ENCODE measurements around the gene ZC3H7A.
A peak's percentile ranks its signal among the peaks of the same experiment; 100 is the strongest.
"Not testable (repeated sequence)": the region's sequence is repeated elsewhere in the genome, so short reads cannot be mapped to it uniquely, and the experiment has no call there.

Gene ZC3H7A

DNA sequence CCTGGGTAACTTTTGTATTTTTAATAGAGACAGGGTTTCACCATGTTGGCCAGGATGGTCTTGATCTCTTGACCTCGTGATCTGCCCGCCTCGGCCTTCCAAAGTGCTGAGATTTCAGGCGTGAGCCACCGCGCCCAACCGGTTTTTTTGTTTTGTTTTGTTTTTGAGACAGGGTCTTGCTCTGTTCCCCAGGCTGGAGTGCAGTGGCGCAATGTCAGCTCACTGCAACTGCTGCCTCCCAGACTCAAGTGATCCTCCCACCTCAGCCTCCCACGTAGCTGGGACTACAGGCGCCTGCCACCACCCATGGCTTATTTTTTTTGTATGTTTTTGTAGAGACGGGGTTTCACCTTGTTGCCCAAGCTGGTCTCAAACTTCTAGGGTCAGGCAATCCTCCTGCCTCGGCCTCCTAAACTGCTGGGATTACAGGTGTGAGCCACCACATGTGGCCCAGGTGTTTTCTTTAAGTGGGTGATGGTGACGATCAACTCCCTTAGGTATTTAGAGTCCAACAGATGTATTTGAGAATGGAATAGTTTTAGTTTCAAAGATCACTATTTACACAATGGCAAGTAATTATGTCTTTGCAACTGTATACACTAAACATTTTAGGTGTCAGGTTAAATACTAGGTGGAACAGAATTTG is 28.6 kb upstream of the ZC3H7A start:
- H3K79me1 ChIP-seq (ENCODE audit: low read length); H3K27ac ChIP-seq (ENCODE audit: low read depth, low read length); H3K4me2 ChIP-seq (ENCODE audit: low read length); H3K23ac ChIP-seq (ENCODE audit: low read length); H2BK15ac ChIP-seq (replicated peaks; ENCODE audit: low read depth); H4K5ac ChIP-seq (ENCODE audit: low read length); H3K9ac ChIP-seq (ENCODE audit: low read length); H3K18ac ChIP-seq (ENCODE audit: low read length); H2BK5ac ChIP-seq (ENCODE audit: low read length); H3K27me3 ChIP-seq (ENCODE audit: insufficient read depth, low read length, poor library complexity); H3K4me1 ChIP-seq (ENCODE audit: control insufficient read depth, low read depth, low read length); DNase-seq; H3K56ac ChIP-seq (ENCODE audit: low read length); H3K36me3 ChIP-seq (ENCODE audit: control insufficient read depth, insufficient read depth, low read length); H3K79me2 ChIP-seq (ENCODE audit: control insufficient read depth, insufficient read depth, low read length); H2BK120ac ChIP-seq (ENCODE audit: low read depth, low read length); H2AK5ac ChIP-seq (ENCODE audit: low read length); H4K8ac ChIP-seq (ENCODE audit: low read depth, low read length); H3K4ac ChIP-seq (ENCODE audit: low read depth, low read length); H3K4me3 ChIP-seq (ENCODE audit: low read length): not testable (repeated sequence)
- no CpG with 5 or more reads among the region's 13 CpGs for WGBS (ENCODE audit: extremely low coverage, insufficient coverage, low lambda C conversion rate)

DNA sequence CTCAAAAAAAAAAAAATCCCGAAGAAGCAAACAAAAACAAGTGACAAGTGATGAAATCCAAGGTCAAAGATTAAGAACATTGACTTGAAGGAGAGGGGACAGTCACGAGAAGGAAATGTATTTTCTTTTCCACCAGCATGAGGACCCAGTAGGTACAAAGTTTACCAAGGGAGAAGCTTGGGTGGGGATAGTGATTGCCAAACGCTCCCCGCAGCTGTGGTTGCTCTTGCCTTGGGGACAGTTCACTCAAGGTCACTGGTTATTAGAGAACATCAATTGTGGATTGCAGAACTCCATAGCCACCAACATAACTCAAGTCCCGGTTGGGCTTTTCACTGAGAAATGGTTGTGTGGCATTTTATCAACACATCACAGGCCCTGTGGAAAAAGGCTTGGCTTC is 27.3 kb upstream of the ZC3H7A start:
- H3K23ac ChIP-seq (ENCODE audit: low read length), result no peak overlapping the region
- no peak overlapping the region for H2AK5ac ChIP-seq (ENCODE audit: low read length)
- H2BK15ac ChIP-seq (replicated peaks; ENCODE audit: low read depth), result no peak overlapping the region
- no peak overlapping the region for H3K18ac ChIP-seq (ENCODE audit: low read length)
- H3K4me3 ChIP-seq (ENCODE audit: low read length), result no peak overlapping the region
- H2BK120ac ChIP-seq (ENCODE audit: low read depth, low read length), result no peak overlapping the region
- no peak overlapping the region for H4K8ac ChIP-seq (ENCODE audit: low read depth, low read length)
- no peaks in the 10 kb centered on the region for H3K79me1 ChIP-seq (ENCODE audit: low read length)
- no peaks in the 10 kb centered on the region for H3K4me1 ChIP-seq (ENCODE audit: control insufficient read depth, low read depth, low read length)
- H3K27ac ChIP-seq (ENCODE audit: low read depth, low read length), result no peak overlapping the region
- no peaks in the 10 kb centered on the region for H3K36me3 ChIP-seq (ENCODE audit: control insufficient read depth, insufficient read depth, low read length)
- H3K9ac ChIP-seq (ENCODE audit: low read length), result no peak overlapping the region
- no peak overlapping the region for H4K5ac ChIP-seq (ENCODE audit: low read length)
- no peak overlapping the region for H3K4ac ChIP-seq (ENCODE audit: low read depth, low read length)
- no peak overlapping the region for H3K4me2 ChIP-seq (ENCODE audit: low read length)
- no peaks in the 10 kb centered on the region for H3K27me3 ChIP-seq (ENCODE audit: insufficient read depth, low read length, poor library complexity)
- no peaks in the 10 kb centered on the region for H3K79me2 ChIP-seq (ENCODE audit: control insufficient read depth, insufficient read depth, low read length)
- no peak overlapping the region for H2BK5ac ChIP-seq (ENCODE audit: low read length)
- peak; percentile 45 for DNase-seq
- no CpG with 5 or more reads among the region's 5 CpGs for WGBS (ENCODE audit: extremely low coverage, insufficient coverage, low lambda C conversion rate)
- no peak overlapping the region for H3K56ac ChIP-seq (ENCODE audit: low read length)

DNA sequence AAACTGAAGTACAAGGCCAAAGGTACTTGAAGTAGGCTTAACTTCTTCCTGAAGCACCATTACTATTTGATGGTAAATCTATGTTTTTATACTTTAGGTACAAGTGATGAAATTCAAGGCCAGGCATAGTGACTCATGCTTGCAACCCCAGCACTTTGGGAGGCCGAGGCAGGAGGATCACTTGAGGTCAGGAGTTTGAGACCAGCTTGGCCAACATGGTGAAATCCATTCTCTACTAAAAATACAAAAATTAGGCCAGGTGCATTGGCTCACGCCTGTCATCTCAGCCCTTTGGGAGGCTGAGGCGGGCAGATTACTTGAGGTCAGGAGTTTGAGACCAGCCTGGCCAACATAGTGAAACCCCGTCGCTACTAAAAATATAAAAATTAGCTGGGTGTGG is 26.6 kb upstream of the ZC3H7A start:
- H3K4me2 ChIP-seq (ENCODE audit: low read length); H3K9ac ChIP-seq (ENCODE audit: low read length); H3K4me1 ChIP-seq (ENCODE audit: control insufficient read depth, low read depth, low read length); H3K27me3 ChIP-seq (ENCODE audit: insufficient read depth, low read length, poor library complexity); H3K4me3 ChIP-seq (ENCODE audit: low read length); H3K4ac ChIP-seq (ENCODE audit: low read depth, low read length); H2BK15ac ChIP-seq (replicated peaks; ENCODE audit: low read depth); H2BK5ac ChIP-seq (ENCODE audit: low read length); H4K5ac ChIP-seq (ENCODE audit: low read length); H3K23ac ChIP-seq (ENCODE audit: low read length); H3K56ac ChIP-seq (ENCODE audit: low read length); H2BK120ac ChIP-seq (ENCODE audit: low read depth, low read length); H2AK5ac ChIP-seq (ENCODE audit: low read length); H3K36me3 ChIP-seq (ENCODE audit: control insufficient read depth, insufficient read depth, low read length); DNase-seq; H3K27ac ChIP-seq (ENCODE audit: low read depth, low read length); H3K79me1 ChIP-seq (ENCODE audit: low read length); H3K18ac ChIP-seq (ENCODE audit: low read length); H4K8ac ChIP-seq (ENCODE audit: low read depth, low read length); H3K79me2 ChIP-seq (ENCODE audit: control insufficient read depth, insufficient read depth, low read length): not testable (repeated sequence)
- WGBS (ENCODE audit: extremely low coverage, insufficient coverage, low lambda C conversion rate), result no CpG with 5 or more reads among the region's 5 CpGs

DNA sequence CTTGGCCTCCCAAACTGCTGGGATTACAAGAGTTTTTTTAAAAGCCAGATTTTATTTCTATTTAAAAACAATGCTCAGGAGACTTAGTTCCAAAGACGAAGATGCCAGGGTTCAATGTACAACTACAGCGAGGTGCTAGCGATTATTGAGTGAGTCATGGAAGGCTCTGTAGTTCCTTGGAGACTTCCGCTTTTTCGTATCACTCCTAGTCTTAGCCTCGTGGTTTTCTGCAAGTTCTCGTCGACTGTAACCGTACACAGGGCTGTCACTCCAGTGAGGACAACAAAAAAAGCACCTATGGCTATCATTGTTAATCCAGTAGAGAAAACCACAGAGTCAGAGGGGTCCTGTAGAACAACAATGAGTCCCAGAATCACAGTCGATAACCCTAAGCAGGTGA is 22.7 kb upstream of the ZC3H7A start:
- Histone ChIP-seq H3K27me3 (ENCODE audit: insufficient read depth, low read length, poor library complexity) (no peaks in the 10 kb centered on the region), H3K23ac (ENCODE audit: low read length) (no peak overlapping the region), H3K4me3 (ENCODE audit: low read length) (no peak overlapping the region), H3K56ac (ENCODE audit: low read length) (no peak overlapping the region), H3K27ac (ENCODE audit: low read depth, low read length) (no peak overlapping the region), H3K4ac (ENCODE audit: low read depth, low read length) (no peak overlapping the region), H4K8ac (ENCODE audit: low read depth, low read length) (no peak overlapping the region), H3K79me2 (ENCODE audit: control insufficient read depth, insufficient read depth, low read length) (no peaks in the 10 kb centered on the region), H3K9ac (ENCODE audit: low read length) (no peak overlapping the region), H3K18ac (ENCODE audit: low read length) (no peak overlapping the region), H2AK5ac (ENCODE audit: low read length) (no peak overlapping the region), H3K36me3 (ENCODE audit: control insufficient read depth, insufficient read depth, low read length) (no peaks in the 10 kb centered on the region), H2BK120ac (ENCODE audit: low read depth, low read length) (no peak overlapping the region), H4K5ac (ENCODE audit: low read length) (no peak overlapping the region), H2BK15ac (replicated peaks; ENCODE audit: low read depth) (no peak overlapping the region), H2BK5ac (ENCODE audit: low read length) (no peak overlapping the region), H3K4me1 (ENCODE audit: control insufficient read depth, low read depth, low read length) (no peaks in the 10 kb centered on the region), H3K79me1 (ENCODE audit: low read length) (no peaks in the 10 kb centered on the region), H3K4me2 (ENCODE audit: low read length) (no peak overlapping the region)
- WGBS (ENCODE audit: extremely low coverage, insufficient coverage, low lambda C conversion rate), result no CpG with 5 or more reads among the region's 10 CpGs
- DNase-seq, result no peak

DNA sequence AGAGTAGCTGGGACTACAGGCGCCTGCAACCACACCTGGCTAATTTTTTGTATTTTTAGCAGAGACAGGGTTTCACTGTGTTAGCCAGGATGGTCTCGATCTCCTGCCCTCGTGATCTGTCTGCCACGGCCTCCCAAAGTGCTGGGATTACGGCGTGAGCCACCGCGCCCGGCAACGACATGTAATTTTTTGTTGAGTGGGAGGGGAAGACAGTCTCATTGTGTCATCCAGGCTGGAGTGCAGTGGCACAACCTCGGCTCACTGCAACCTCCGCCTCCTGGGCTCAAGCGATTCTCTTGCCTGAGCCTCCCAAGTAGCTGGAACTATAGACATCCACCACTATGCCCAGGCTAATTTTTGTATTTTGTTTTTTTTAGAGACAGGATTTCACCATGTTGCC is 21.9 kb upstream of the ZC3H7A start:
- not testable (repeated sequence) for H3K9ac ChIP-seq (ENCODE audit: low read length); H2AK5ac ChIP-seq (ENCODE audit: low read length); H2BK5ac ChIP-seq (ENCODE audit: low read length); H3K4me1 ChIP-seq (ENCODE audit: control insufficient read depth, low read depth, low read length); H3K4me3 ChIP-seq (ENCODE audit: low read length); H2BK15ac ChIP-seq (replicated peaks; ENCODE audit: low read depth); H4K8ac ChIP-seq (ENCODE audit: low read depth, low read length); H3K23ac ChIP-seq (ENCODE audit: low read length); H3K56ac ChIP-seq (ENCODE audit: low read length); H3K79me1 ChIP-seq (ENCODE audit: low read length); H4K5ac ChIP-seq (ENCODE audit: low read length); DNase-seq; H3K27ac ChIP-seq (ENCODE audit: low read depth, low read length); H3K4ac ChIP-seq (ENCODE audit: low read depth, low read length); H3K27me3 ChIP-seq (ENCODE audit: insufficient read depth, low read length, poor library complexity); H3K36me3 ChIP-seq (ENCODE audit: control insufficient read depth, insufficient read depth, low read length); H3K18ac ChIP-seq (ENCODE audit: low read length); H2BK120ac ChIP-seq (ENCODE audit: low read depth, low read length); H3K79me2 ChIP-seq (ENCODE audit: control insufficient read depth, insufficient read depth, low read length); H3K4me2 ChIP-seq (ENCODE audit: low read length)
- no CpG with 5 or more reads among the region's 13 CpGs for WGBS (ENCODE audit: extremely low coverage, insufficient coverage, low lambda C conversion rate)

DNA sequence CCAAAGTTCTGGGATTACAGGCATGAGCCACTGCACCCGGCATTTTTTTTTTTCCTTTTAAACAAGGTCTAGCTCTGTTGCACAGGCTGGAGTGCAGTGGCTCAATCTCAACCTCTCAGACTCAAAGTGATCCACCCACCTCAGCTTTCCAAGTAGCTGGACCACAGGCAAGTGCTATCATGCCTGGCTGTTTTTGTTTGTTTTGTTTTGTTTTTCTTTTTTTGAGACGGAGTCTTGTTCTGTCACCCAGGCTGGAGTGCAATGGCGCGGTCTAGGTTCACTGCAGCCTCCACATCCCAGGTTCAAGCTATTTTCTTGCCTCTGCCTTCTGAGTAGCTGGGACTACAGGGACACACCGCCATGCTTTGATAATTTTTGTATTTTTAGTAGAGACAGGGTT is 19.1 kb upstream of the ZC3H7A start:
- H3K9ac ChIP-seq (ENCODE audit: low read length), result no peak overlapping the region
- H3K27ac ChIP-seq (ENCODE audit: low read depth, low read length), result no peak overlapping the region
- H3K4me1 ChIP-seq (ENCODE audit: control insufficient read depth, low read depth, low read length), result no peaks in the 10 kb centered on the region
- H2BK15ac ChIP-seq (replicated peaks; ENCODE audit: low read depth), result no peak overlapping the region
- no peak overlapping the region for H3K4me2 ChIP-seq (ENCODE audit: low read length)
- WGBS (ENCODE audit: extremely low coverage, insufficient coverage, low lambda C conversion rate), result no CpG with 5 or more reads among the region's 5 CpGs
- no peak overlapping the region for H3K4ac ChIP-seq (ENCODE audit: low read depth, low read length)
- H3K18ac ChIP-seq (ENCODE audit: low read length), result no peak overlapping the region
- no peak overlapping the region for H4K5ac ChIP-seq (ENCODE audit: low read length)
- DNase-seq, result no peak
- no peak overlapping the region for H4K8ac ChIP-seq (ENCODE audit: low read depth, low read length)
- H3K4me3 ChIP-seq (ENCODE audit: low read length), result no peak overlapping the region
- no peak overlapping the region for H3K23ac ChIP-seq (ENCODE audit: low read length)
- no peaks in the 10 kb centered on the region for H3K79me1 ChIP-seq (ENCODE audit: low read length)
- H2AK5ac ChIP-seq (ENCODE audit: low read length), result no peak overlapping the region
- H2BK5ac ChIP-seq (ENCODE audit: low read length), result no peak overlapping the region
- H3K36me3 ChIP-seq (ENCODE audit: control insufficient read depth, insufficient read depth, low read length), result no peaks in the 10 kb centered on the region
- H3K56ac ChIP-seq (ENCODE audit: low read length), result no peak overlapping the region
- H2BK120ac ChIP-seq (ENCODE audit: low read depth, low read length), result no peak overlapping the region
- no peaks in the 10 kb centered on the region for H3K27me3 ChIP-seq (ENCODE audit: insufficient read depth, low read length, poor library complexity)
- H3K79me2 ChIP-seq (ENCODE audit: control insufficient read depth, insufficient read depth, low read length), result no peaks in the 10 kb centered on the region

Data from mesendoderm (in vitro differentiated cells).